ENCODE results near the gene MYO1C.
"Not testable (repeated sequence)": the region's sequence is repeated elsewhere in the genome, so short reads cannot be mapped to it uniquely, and the experiment has no call there.

Gene MYO1C

GRCh38 chr17:1418476-1418875 is 74.0 kb downstream of the MYO1C start:
- not testable (repeated sequence) for DNase-seq

GRCh38 chr17:1416414-1416813 is 76.1 kb downstream of the MYO1C start:
- DNase-seq: no peak

GRCh38 chr17:1414634-1415033 is 77.9 kb downstream of the MYO1C start:
- no peak for DNase-seq
